ENCODE data around the gene FBXO31. TPM values are rescaled to one million over a fixed set of nuclear protein-coding genes. Genes with fewer than 3 reads are reported as not detected.

FBXO31 gene
- total and polyA plus RNA-seq, 10 of the 15 experiments (the other 5 are each of a cell fraction or from before 2014, with no cell fraction given) = 0.19 to 33.1 (median 10.3) TPM

DNA sequence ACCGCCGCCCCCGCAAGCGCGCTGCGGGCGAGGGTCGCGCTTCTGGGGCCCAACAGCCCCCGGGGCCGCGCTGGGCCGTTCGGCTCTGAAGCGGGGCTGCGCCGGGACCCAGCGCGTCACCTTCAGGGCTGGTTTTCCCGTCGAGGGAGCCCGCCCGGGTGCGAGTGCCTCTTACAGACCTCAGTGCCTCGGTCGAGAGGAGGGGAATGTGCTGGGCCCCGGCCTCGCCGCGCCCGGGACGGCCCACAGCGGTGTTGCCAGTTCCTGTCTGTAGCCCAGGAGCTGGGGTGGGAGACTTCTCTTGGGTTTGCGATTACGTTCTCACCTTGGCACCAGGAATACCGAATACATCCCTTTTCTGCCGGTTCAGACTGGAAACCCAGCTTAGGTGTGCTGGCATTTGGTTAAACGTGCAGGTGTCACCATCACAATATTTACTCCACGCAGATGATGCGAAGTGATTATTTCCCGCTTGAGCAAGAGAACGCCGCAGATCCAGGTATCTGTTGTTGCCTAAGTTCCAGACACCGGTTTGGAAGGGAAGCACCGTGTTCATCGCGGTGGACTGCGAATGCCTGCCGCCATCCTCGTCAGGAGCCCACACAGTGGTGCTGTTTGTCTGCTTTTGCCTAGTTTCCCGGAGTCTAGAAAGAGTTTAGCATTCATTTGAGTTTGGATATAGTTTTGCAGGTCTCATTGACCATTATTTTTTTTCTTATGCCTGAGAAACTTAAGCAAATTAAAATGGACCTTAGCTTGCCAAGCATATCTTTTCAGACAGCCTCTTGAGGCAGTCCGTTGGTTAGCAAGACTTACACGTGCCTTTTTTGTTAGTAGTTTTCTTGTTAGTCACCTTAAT is 9.5 kb upstream of the FBXO31 start (continued):
- TF ChIP-seq RELA (IDR thresholded peaks at IDR 0.05; ENCODE audit: borderline replicate concordance, partially characterized antibody) (no peak), EGR1 (IDR thresholded peaks at IDR 0.05; ENCODE audit: borderline replicate concordance in 1 of 2, low read depth in 2 of 2, low read length in 2 of 2) (peak in 1 of 2 experiments; percentile 73; a peak in 1 of 3 replicates), ASH2L (IDR thresholded peaks at IDR 0.05; ENCODE audit: borderline replicate concordance, low read depth) (no peak), CHD2 (IDR thresholded peaks at IDR 0.05; ENCODE audit: borderline replicate concordance, low read depth, low read length) (no peak), EZH2 (IDR thresholded peaks at IDR 0.05; ENCODE audit: borderline replicate concordance, control insufficient read depth, low read depth, low read length) (no peak), RAD21 (IDR thresholded peaks at IDR 0.05; ENCODE audit: insufficient read depth, low read depth, low read length) (peak; percentile 43), NBN (IDR thresholded peaks at IDR 0.05) (no peak), NFXL1 (IDR thresholded peaks at IDR 0.05; ENCODE audit: borderline replicate concordance) (no peak), ATF7 (IDR thresholded peaks at IDR 0.05; ENCODE audit: low read depth) (no peak), PAX5 (IDR thresholded peaks at IDR 0.05; ENCODE audit: borderline replicate concordance, low read depth, low read length) (no peak), ESRRA (IDR thresholded peaks at IDR 0.05; ENCODE audit: low read length) (no peak), ZNF207 (IDR thresholded peaks at IDR 0.05; ENCODE audit: borderline replicate concordance) (no peak), MXI1 (IDR thresholded peaks at IDR 0.05; ENCODE audit: low read depth, low read length) (no peak; the same call in 1 of the 2 replicates), SMC3 (IDR thresholded peaks at IDR 0.05; ENCODE audit: borderline replicate concordance, low read length) (no peak), CHD1 (IDR thresholded peaks at IDR 0.05; ENCODE audit: low read depth, low read length) (no peak), SIN3A (IDR thresholded peaks at IDR 0.05; ENCODE audit: low read depth, low read length) (peak; percentile 74; the same call in 1 of the 2 replicates), MEF2B (IDR thresholded peaks at IDR 0.05; ENCODE audit: partially characterized antibody, poor library complexity, severe bottlenecking) (no peak), CEBPB (IDR thresholded peaks at IDR 0.05; ENCODE audit: borderline replicate concordance in 1 of 2, low read depth in 2 of 2, low read length in 2 of 2) (no peak)
- TF ChIP-seq, protein P1, sequence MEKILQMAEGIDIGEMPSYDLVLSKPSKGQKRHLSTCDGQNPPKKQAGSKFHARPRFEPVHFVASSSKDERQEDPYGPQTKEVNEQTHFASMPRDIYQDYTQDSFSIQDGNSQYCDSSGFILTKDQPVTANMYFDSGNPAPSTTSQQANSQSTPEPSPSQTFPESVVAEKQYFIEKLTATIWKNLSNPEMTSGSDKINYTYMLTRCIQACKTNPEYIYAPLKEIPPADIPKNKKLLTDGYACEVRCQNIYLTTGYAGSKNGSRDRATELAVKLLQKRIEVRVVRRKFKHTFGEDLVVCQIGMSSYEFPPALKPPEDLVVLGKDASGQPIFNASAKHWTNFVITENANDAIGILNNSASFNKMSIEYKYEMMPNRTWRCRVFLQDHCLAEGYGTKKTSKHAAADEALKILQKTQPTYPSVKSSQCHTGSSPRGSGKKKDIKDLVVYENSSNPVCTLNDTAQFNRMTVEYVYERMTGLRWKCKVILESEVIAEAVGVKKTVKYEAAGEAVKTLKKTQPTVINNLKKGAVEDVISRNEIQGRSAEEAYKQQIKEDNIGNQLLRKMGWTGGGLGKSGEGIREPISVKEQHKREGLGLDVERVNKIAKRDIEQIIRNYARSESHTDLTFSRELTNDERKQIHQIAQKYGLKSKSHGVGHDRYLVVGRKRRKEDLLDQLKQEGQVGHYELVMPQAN (conservative IDR thresholded peaks at IDR 0.05) = 0 out of 2 replicates have a peak, but pooled peaks have one; percentile 9
- TF ChIP-seq, protein P2, sequence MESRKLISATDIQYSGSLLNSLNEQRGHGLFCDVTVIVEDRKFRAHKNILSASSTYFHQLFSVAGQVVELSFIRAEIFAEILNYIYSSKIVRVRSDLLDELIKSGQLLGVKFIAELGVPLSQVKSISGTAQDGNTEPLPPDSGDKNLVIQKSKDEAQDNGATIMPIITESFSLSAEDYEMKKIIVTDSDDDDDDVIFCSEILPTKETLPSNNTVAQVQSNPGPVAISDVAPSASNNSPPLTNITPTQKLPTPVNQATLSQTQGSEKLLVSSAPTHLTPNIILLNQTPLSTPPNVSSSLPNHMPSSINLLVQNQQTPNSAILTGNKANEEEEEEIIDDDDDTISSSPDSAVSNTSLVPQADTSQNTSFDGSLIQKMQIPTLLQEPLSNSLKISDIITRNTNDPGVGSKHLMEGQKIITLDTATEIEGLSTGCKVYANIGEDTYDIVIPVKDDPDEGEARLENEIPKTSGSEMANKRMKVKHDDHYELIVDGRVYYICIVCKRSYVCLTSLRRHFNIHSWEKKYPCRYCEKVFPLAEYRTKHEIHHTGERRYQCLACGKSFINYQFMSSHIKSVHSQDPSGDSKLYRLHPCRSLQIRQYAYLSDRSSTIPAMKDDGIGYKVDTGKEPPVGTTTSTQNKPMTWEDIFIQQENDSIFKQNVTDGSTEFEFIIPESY (IDR thresholded peaks at IDR 0.05) = no peak
- TF ChIP-seq, protein P3, sequence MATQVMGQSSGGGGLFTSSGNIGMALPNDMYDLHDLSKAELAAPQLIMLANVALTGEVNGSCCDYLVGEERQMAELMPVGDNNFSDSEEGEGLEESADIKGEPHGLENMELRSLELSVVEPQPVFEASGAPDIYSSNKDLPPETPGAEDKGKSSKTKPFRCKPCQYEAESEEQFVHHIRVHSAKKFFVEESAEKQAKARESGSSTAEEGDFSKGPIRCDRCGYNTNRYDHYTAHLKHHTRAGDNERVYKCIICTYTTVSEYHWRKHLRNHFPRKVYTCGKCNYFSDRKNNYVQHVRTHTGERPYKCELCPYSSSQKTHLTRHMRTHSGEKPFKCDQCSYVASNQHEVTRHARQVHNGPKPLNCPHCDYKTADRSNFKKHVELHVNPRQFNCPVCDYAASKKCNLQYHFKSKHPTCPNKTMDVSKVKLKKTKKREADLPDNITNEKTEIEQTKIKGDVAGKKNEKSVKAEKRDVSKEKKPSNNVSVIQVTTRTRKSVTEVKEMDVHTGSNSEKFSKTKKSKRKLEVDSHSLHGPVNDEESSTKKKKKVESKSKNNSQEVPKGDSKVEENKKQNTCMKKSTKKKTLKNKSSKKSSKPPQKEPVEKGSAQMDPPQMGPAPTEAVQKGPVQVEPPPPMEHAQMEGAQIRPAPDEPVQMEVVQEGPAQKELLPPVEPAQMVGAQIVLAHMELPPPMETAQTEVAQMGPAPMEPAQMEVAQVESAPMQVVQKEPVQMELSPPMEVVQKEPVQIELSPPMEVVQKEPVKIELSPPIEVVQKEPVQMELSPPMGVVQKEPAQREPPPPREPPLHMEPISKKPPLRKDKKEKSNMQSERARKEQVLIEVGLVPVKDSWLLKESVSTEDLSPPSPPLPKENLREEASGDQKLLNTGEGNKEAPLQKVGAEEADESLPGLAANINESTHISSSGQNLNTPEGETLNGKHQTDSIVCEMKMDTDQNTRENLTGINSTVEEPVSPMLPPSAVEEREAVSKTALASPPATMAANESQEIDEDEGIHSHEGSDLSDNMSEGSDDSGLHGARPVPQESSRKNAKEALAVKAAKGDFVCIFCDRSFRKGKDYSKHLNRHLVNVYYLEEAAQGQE (IDR thresholded peaks at IDR 0.05; ENCODE audit: low read depth, low read length) = no peak
